Activated naive CD8-positive, alpha-beta T cell treated with anti-CD3 and anti-CD28 coated beads, Interleukin-2, amount 10 ng/mL, durations not matched to agents 7 days and 5 days (primary cell): Measurements from ENCODE around the gene ACAD10. TPM values are rescaled to one million over a fixed set of nuclear protein-coding genes. Genes with fewer than 3 reads are reported as not detected.
"Not testable (repeated sequence)": the region's sequence is repeated elsewhere in the genome, so short reads cannot be mapped to it uniquely, and the experiment has no call there.

Experiments
- ATAC-seq: fragments of 150-1000 bp; cut with Tn5 transposase; one replicate; pipeline ENCODE4 v1.10.0; 2021; ENCODE audit warnings: low read depth, moderate library complexity
- POLR2A ChIA-PET: fragments of 350-600 bp; sonication (Branson Sonifier 250); formaldehyde crosslinking; loops from one replicate; lab custom pipeline; 2021; ENCODE audit warnings: antibody characterized with exemption; lab: Charles Lee
- DNase-seq: peaks from one replicate; pipeline ENCODE4 v3.0.0; 2021
- H3K27ac Mint-ChIP-seq: one replicate; pipeline ENCODE4 v1.8.0; 2022; ENCODE audit warnings: mild to moderate bottlenecking, mixed read lengths
- H3K27me3 Mint-ChIP-seq: one replicate; pipeline ENCODE4 v1.8.0; 2022; ENCODE audit warnings: mild to moderate bottlenecking, moderate library complexity, mixed read lengths
- H3K36me3 Mint-ChIP-seq: one replicate; pipeline ENCODE4 v1.8.0; 2021; ENCODE audit warnings: mild to moderate bottlenecking, mixed read lengths
- H3K4me1 Mint-ChIP-seq: one replicate; pipeline ENCODE4 v1.8.0; 2021; ENCODE audit warnings: mixed read lengths
- H3K4me3 Mint-ChIP-seq: one replicate; pipeline ENCODE4 v1.8.0; 2022; ENCODE audit warnings: mild to moderate bottlenecking, moderate library complexity, mixed read lengths
- H3K9me3 Mint-ChIP-seq: one replicate; pipeline ENCODE4 v1.8.0; 2021; ENCODE audit warnings: mixed read lengths
- total RNA-seq, 2 experiments: library from RNA; stranded (reverse); gene quantifications; one replicate each; pipeline ENCODE4 v1.2.3, GENCODE V29; 2021

The ACAD10 gene
- total RNA-seq, 2 experiments from 2014 or later = 34.1 to 40.3 TPM

GRCh38 chr12:111761706-111762105, 75.9 kb downstream of the ACAD10 start:
- Mint-ChIP-seq H3K9me3 (peaks cover 1% of the 10 kb centered on the region), H3K4me1 (peaks cover 35% of the 10 kb centered on the region), H3K27me3 (peaks cover 35% of the 10 kb centered on the region), H3K27ac (no peak overlapping the region), H3K4me3 (no peak overlapping the region), H3K36me3 (peaks cover 2% of the 10 kb centered on the region)
- POLR2A ChIA-PET = no interaction called here
- DNase-seq (no peak), ATAC-seq (no peak)

- DNase-seq, ATAC-seq, H3K4me3 Mint-ChIP-seq, H3K9me3 Mint-ChIP-seq, H3K36me3 Mint-ChIP-seq, H3K27ac Mint-ChIP-seq, POLR2A ChIA-PET: not testable (repeated sequence)
- Mint-ChIP-seq H3K27me3 (peaks cover 50% of the 10 kb centered on the region), H3K4me1 (peaks cover 26% of the 10 kb centered on the region)
Observed at GRCh38 chr12:111763552-111763951, 77.7 kb downstream of the ACAD10 start.

- H3K27me3 Mint-ChIP-seq = peaks cover 50% of the 10 kb centered on the region
Observed at GRCh38 chr12:111764120-111764821, 78.4 kb downstream of the ACAD10 start.

GRCh38 chr12:111766608-111767361, 80.9 kb downstream of the ACAD10 start, which contains the start of gene ALDH2:
TSS of gene ALDH2 (plus strand) at chr12:111766933. CDS start at chr12:111766983, 50 bp downstream.
- peak within 1 kb of the TSS; percentile 80 for H3K4me3 Mint-ChIP-seq
- ATAC-seq = peak; percentile 72
- peak; percentile 55 for DNase-seq
- H3K36me3 Mint-ChIP-seq = peaks cover 2% of the 10 kb centered on the region
- peaks cover 1% of the 10 kb centered on the region for H3K9me3 Mint-ChIP-seq
- peaks cover 13% of the 10 kb centered on the region for H3K4me1 Mint-ChIP-seq
- H3K27ac Mint-ChIP-seq = no peak within 1 kb of the TSS
- POLR2A ChIA-PET = no interaction called here
- H3K27me3 Mint-ChIP-seq = peaks cover 57% of the 10 kb centered on the region

More at GRCh38 chr12:111764120-111764821, 78.4 kb downstream of the ACAD10 start:
- Mint-ChIP-seq H3K27ac (no peak overlapping the region), H3K36me3 (peaks cover 2% of the 10 kb centered on the region), H3K9me3 (peaks cover 1% of the 10 kb centered on the region), H3K4me3 (no peak overlapping the region), H3K4me1 (peaks cover 20% of the 10 kb centered on the region)
- DNase-seq (no peak), ATAC-seq (no peak)
- POLR2A ChIA-PET = interaction anchor here (0.9 kb wide), 1 partner anchor 79 kb away, joined by 3 read pairs; the partner anchor contains the start of genes ACAD10 and BRAP

GRCh38 chr12:111767362-111768158, 81.7 kb downstream of the ACAD10 start:
- DNase-seq (no peak), ATAC-seq (no peak)
- Mint-ChIP-seq H3K36me3 (peaks cover 2% of the 10 kb centered on the region), H3K4me3 (peak overlapping the region; percentile 71), H3K27ac (no peak overlapping the region), H3K9me3 (peaks cover 1% of the 10 kb centered on the region), H3K27me3 (peaks cover 54% of the 10 kb centered on the region), H3K4me1 (peaks cover 11% of the 10 kb centered on the region)
- POLR2A ChIA-PET = no interaction called here

- POLR2A ChIA-PET = interaction anchor here (0.8 kb wide), 1 partner anchor 14 kb away, joined by 3 read pairs; no protein-coding TSS in a partner anchor
- H3K27ac Mint-ChIP-seq = no peak overlapping the region
- H3K4me1 Mint-ChIP-seq = peaks cover 10% of the 10 kb centered on the region
- H3K9me3 Mint-ChIP-seq = peaks cover 1% of the 10 kb centered on the region
- ATAC-seq (no peak), DNase-seq (no peak)
- H3K36me3 Mint-ChIP-seq = peaks cover 2% of the 10 kb centered on the region
- H3K27me3 Mint-ChIP-seq = peaks cover 49% of the 10 kb centered on the region
- H3K4me3 Mint-ChIP-seq = no peak overlapping the region
Observed at GRCh38 chr12:111768159-111768895, 82.5 kb downstream of the ACAD10 start.

GRCh38 chr12:111769599-111769998, 83.7 kb downstream of the ACAD10 start:
- Mint-ChIP-seq H3K36me3 (peaks cover 2% of the 10 kb centered on the region), H3K4me3 (no peak overlapping the region), H3K9me3 (peaks cover 1% of the 10 kb centered on the region), H3K27ac (no peak overlapping the region), H3K27me3 (peaks cover 37% of the 10 kb centered on the region), H3K4me1 (peaks cover 10% of the 10 kb centered on the region)
- ATAC-seq (no peak), DNase-seq (no peak)
- POLR2A ChIA-PET = no interaction called here

- Mint-ChIP-seq H3K4me3 (no peak overlapping the region), H3K9me3 (no peaks in the 10 kb centered on the region), H3K27ac (no peak overlapping the region), H3K4me1 (peaks cover 7% of the 10 kb centered on the region), H3K36me3 (no peaks in the 10 kb centered on the region), H3K27me3 (peaks cover 9% of the 10 kb centered on the region)
- no peak for DNase-seq
- ATAC-seq = no peak
- POLR2A ChIA-PET = interaction anchor here (0.5 kb wide), 1 partner anchor 328 kb away, joined by 3 read pairs; no protein-coding TSS in a partner anchor
Observed at GRCh38 chr12:111773801-111774551, 88.1 kb downstream of the ACAD10 start.

- POLR2A ChIA-PET = interaction anchor here (0.9 kb wide), 1 partner anchor 17 kb away, joined by 3 read pairs; no protein-coding TSS in a partner anchor
- DNase-seq = no peak
Observed at GRCh38 chr12:111775205-111776193, 89.6 kb downstream of the ACAD10 start.

GRCh38 chr12:111776836-111777344, 91.0 kb downstream of the ACAD10 start:
- ATAC-seq (no peak), DNase-seq (no peak)
- Mint-ChIP-seq H3K36me3 (no peaks in the 10 kb centered on the region), H3K27me3 (no peaks in the 10 kb centered on the region), H3K4me1 (peaks cover 12% of the 10 kb centered on the region), H3K27ac (no peak overlapping the region), H3K9me3 (no peaks in the 10 kb centered on the region), H3K4me3 (no peak overlapping the region)
- POLR2A ChIA-PET = no interaction called here

More at GRCh38 chr12:111775205-111776193, 89.6 kb downstream of the ACAD10 start:
- Mint-ChIP-seq H3K4me1 (peaks cover 11% of the 10 kb centered on the region), H3K27ac (no peak overlapping the region), H3K36me3 (no peaks in the 10 kb centered on the region), H3K4me3 (peak overlapping the region; percentile 35), H3K9me3 (no peaks in the 10 kb centered on the region), H3K27me3 (no peaks in the 10 kb centered on the region)
- ATAC-seq = no peak
